T47D (cell line): ENCODE data around the gene IFNLR1.

ENCODE experiments used
- DNase-seq, 2 experiments: peaks; one replicate each; pipeline versions ENCODE4 v3.0.0 to v3.0.0-alpha.2; 2011 to 2012; ENCODE audit warnings: low read depth in 1 of 2, low spot score in 1 of 2
- JUND ChIP-seq: IDR thresholded peaks from 2 replicates; pipeline ENCODE4 v1.6.1; 2012; ENCODE audit warnings: low read depth
- in situ Hi-C: cut with HindIII; loops from 2 replicates; pipeline ENCODE4 v1.10.0; 2016; ENCODE audit warnings: low sequenced_read_pairs, low pct_unique_long_range_greater_than_20kb

The IFNLR1 gene

GRCh38 chr1:24130385-24130784 lies 56.7 kb downstream of the IFNLR1 start:
- no peak for TF ChIP-seq JUND
- in situ Hi-C loops, result no loop called here
- DNase-seq, result no peak

GRCh38 chr1:24127801-24128363 lies 59.2 kb downstream of the IFNLR1 start:
- in situ Hi-C loops, result no loop called here
- no peak for DNase-seq
- no peak for TF ChIP-seq JUND

GRCh38 chr1:24127134-24127800 lies 59.8 kb downstream of the IFNLR1 start:
- no peak for DNase-seq
- no peak for TF ChIP-seq JUND
- in situ Hi-C loops, result no loop called here

GRCh38 chr1:24126672-24127023 lies 60.4 kb downstream of the IFNLR1 start:
- TF ChIP-seq JUND, result no peak
- in situ Hi-C loops, result no loop called here
- no peak for DNase-seq

- no peak for DNase-seq
- in situ Hi-C loops, result no loop called here
- no peak for TF ChIP-seq JUND
Observed at GRCh38 chr1:24126018-24126671, 60.9 kb downstream of the IFNLR1 start.

GRCh38 chr1:24125456-24125855 lies 61.6 kb downstream of the IFNLR1 start:
- in situ Hi-C loops, result no loop called here
- DNase-seq, result no peak
- TF ChIP-seq JUND, result no peak

GRCh38 chr1:24124980-24125379 lies 62.1 kb downstream of the IFNLR1 start:
- in situ Hi-C loops, result no loop called here
- TF ChIP-seq JUND, result no peak
- no peak for DNase-seq

GRCh38 chr1:24123611-24124010 lies 63.5 kb downstream of the IFNLR1 start:
- DNase-seq, result no peak
- no peak for TF ChIP-seq JUND
- in situ Hi-C loops, result no loop called here

GRCh38 chr1:24122776-24123175 lies 64.3 kb downstream of the IFNLR1 start:
- DNase-seq, result no peak
- TF ChIP-seq JUND, result no peak
- in situ Hi-C loops, result no loop called here

- DNase-seq, result no peak
- in situ Hi-C loops, result no loop called here
- TF ChIP-seq JUND, result no peak
Observed at GRCh38 chr1:24121406-24121805, 65.7 kb downstream of the IFNLR1 start.

- DNase-seq, result no peak
- in situ Hi-C loops, result no loop called here
- TF ChIP-seq JUND, result no peak
Observed at GRCh38 chr1:24120965-24121364, 66.1 kb downstream of the IFNLR1 start.

GRCh38 chr1:24119859-24120756 lies 67.0 kb downstream of the IFNLR1 start:
- in situ Hi-C loops, result no loop called here
- DNase-seq, result peak; percentile 57 to 62
- no peak for TF ChIP-seq JUND

- TF ChIP-seq JUND, result no peak
Observed at GRCh38 chr1:24119489-24119858, 67.6 kb downstream of the IFNLR1 start.

More at GRCh38 chr1:24119489-24119858, 67.6 kb downstream of the IFNLR1 start:
- in situ Hi-C loops, result no loop called here
- DNase-seq, result no peak
